Kidney (tissue), 14 donors: Measurements from ENCODE around the gene POU2F2. TPM values are rescaled to one million over a fixed set of nuclear protein-coding genes. Genes with fewer than 3 reads are reported as not detected.

Source experiments
- DNase-seq, 5 donors: peaks; one replicate each; pipeline ENCODE4 v3.0.0-alpha.2; 2013 to 2020
- FAIRE-seq: peaks from 2 replicates; lab custom pipeline; 2012; peaks lifted over from hg19 to GRCh38; lab: Jason Lieb, UNC
- H3K27ac ChIP-seq, 2 donors: one replicate each; pipeline ENCODE4 v1.7.0; 2013; ENCODE audit warnings: low read depth in 2 of 2, low read length in 2 of 2, inconsistent platforms in 1 of 2
- H3K27me3 ChIP-seq: one replicate; pipeline ENCODE4 v1.7.1; 2013; ENCODE audit warnings: low read length, inconsistent platforms; ENCODE audit not compliant: control insufficient read depth, insufficient read depth
- H3K36me3 ChIP-seq, 3 donors: one replicate each; pipeline versions ENCODE4 v1.7.0 to v1.7.1; 2013; ENCODE audit warnings: low read length in 3 of 3, control low read depth in 1 of 3, inconsistent platforms in 1 of 3; ENCODE audit not compliant: insufficient read depth in 3 of 3, control insufficient read depth in 2 of 3
- H3K4me1 ChIP-seq, 3 donors: one replicate each; pipeline versions ENCODE4 v1.7.0 to v1.7.1; 2013; ENCODE audit warnings: low read length in 3 of 3, inconsistent platforms in 1 of 3, low read depth in 1 of 3; ENCODE audit not compliant: control insufficient read depth in 2 of 3, insufficient read depth in 2 of 3
- H3K4me3 ChIP-seq, 3 donors: one replicate each; pipeline versions ENCODE4 v1.7.0 to v1.8.1; 2013; ENCODE audit warnings: low read length in 3 of 3, control low read depth in 1 of 3, inconsistent platforms in 1 of 3
- H3K9ac ChIP-seq, 3 donors: one replicate each; pipeline versions ENCODE4 v1.7.0 to v1.7.1; 2013; ENCODE audit warnings: low read length in 3 of 3, control low read depth in 1 of 3, inconsistent platforms in 1 of 3
- H3K9me3 ChIP-seq, 3 donors: one replicate each; pipeline versions ENCODE4 v1.7.0 to v1.7.1; 2013; ENCODE audit warnings: low read length in 3 of 3, control low read depth in 1 of 3, inconsistent platforms in 1 of 3; ENCODE audit not compliant: control insufficient read depth in 2 of 3, insufficient read depth in 1 of 3
- CTCF ChIP-seq: IDR thresholded peaks from 3 replicates; pipeline ENCODE4 v1.5.1; 2012; ENCODE audit warnings: mild to moderate bottlenecking, moderate library complexity, borderline replicate concordance; ENCODE audit not compliant: insufficient read depth; ENCODE audit errors: extremely low read depth
- intact Hi-C: fragments of 100-400 bp; cut with DNase I; formaldehyde crosslinking; loops from one replicate; pipeline ENCODE4 v1.11.1; 2022
- polyA plus RNA-seq: library from polyadenylated mRNA; stranded (reverse); fragments of 350-450 nt; fragmentation: Illumina TruSeq; extraction: RNeasy Lipid Tissue Mini Kit (QIAGEN cat#74804); gene quantifications from one replicate; pipeline ENCODE4 v1.2.3, GENCODE V29; 2014; ENCODE audit warnings: low read depth, low replicate concordance; ENCODE audit not compliant: insufficient read depth
- total RNA-seq: library from RNA; stranded (reverse); fragmentation: NEBNext Ultra II Directional; extraction: Animal tissue kit (Norgen Biotek cat#: 25700); gene quantifications from one replicate; pipeline ENCODE4 v1.2.1, GENCODE V29; 2021
- donor health status: control.
- donor health status: control.
- donor health status: control.
- donor health status: control.
- donor health status: control.
- donor health status: DM: yes; HTN: yes; CAD: no.
- donor health status: Normal renal cell carcinoma (clear cell type).

The POU2F2 gene
- total and polyA plus RNA-seq, 2 donors from 2014 or later, result 1.3 to 9.8 TPM

GRCh38 chr19:42143341-42144234 lies 11.3 kb upstream of the POU2F2 start:
- intact Hi-C loops, result no loop called here
- no peak for FAIRE-seq
- Histone ChIP-seq H3K27me3 (no peaks in the 10 kb centered on the region), H3K36me3 (no peaks in the 10 kb centered on the region), H3K9me3 (no peaks in the 10 kb centered on the region), H3K9ac (no peak overlapping the region), H3K27ac (no peak overlapping the region), H3K4me3 (no peak overlapping the region), H3K4me1 (no peaks in the 10 kb centered on the region)
- TF ChIP-seq CTCF, result no peak
- DNase-seq, result peak in 4 of 5 donors; percentile 50 to 76 (median 72)

GRCh38 chr19:42140125-42140754 lies 8.0 kb upstream of the POU2F2 start:
- FAIRE-seq (no peak), DNase-seq (peak; percentile 77 to 93 (median 89))
- intact Hi-C loops, result no loop called here
- no peak for TF ChIP-seq CTCF
- Histone ChIP-seq H3K27me3 (no peaks in the 10 kb centered on the region), H3K9ac (no peak overlapping the region), H3K9me3 (no peaks in the 10 kb centered on the region), H3K4me3 (no peak overlapping the region), H3K27ac (no peak overlapping the region), H3K4me1 (no peaks in the 10 kb centered on the region), H3K36me3 (no peaks in the 10 kb centered on the region)

GRCh38 chr19:42134535-42135070 lies 2.4 kb upstream of the POU2F2 start:
- Histone ChIP-seq H3K27ac (no peak overlapping the region), H3K9ac (no peak overlapping the region), H3K27me3 (peaks cover 18% of the 10 kb centered on the region), H3K36me3 (no peaks in the 10 kb centered on the region), H3K4me3 (no peak overlapping the region), H3K4me1 (peaks cover 0 to 8% (median 0%) of the 10 kb centered on the region in 3 donors), H3K9me3 (no peaks in the 10 kb centered on the region)
- FAIRE-seq (no peak), DNase-seq (no peak)
- TF ChIP-seq CTCF, result no peak
- intact Hi-C loops, result no loop called here
